Stomach (tissue), 4 donors: ENCODE measurements around the gene SERPINA10.

Experiments
- CTCF ChIP-seq, 7 experiments: fragments of 450-650 bp in 4 of 7; fragments of 200-600 bp in 3 of 7; sonication (generic) in 3 of 7; IDR thresholded peaks; one replicate each; pipeline ENCODE4 v1.5.1; 2016 to 2019; ENCODE audit warnings: antibody characterized with exemption in 7 of 7, control low read depth in 2 of 7, mild to moderate bottlenecking in 1 of 7
- EP300 ChIP-seq: sonication (generic); formaldehyde crosslinking; IDR thresholded peaks from one replicate; pipeline ENCODE4 v1.6.1; 2017; ENCODE audit warnings: antibody characterized with exemption
- POLR2A ChIP-seq, 4 donors: fragments of 450-650 bp; IDR thresholded peaks; one replicate each; pipeline ENCODE4 v1.6.1; 2016; ENCODE audit warnings: antibody characterized with exemption in 4 of 4, control low read depth in 2 of 4, mild to moderate bottlenecking in 1 of 4, moderate library complexity in 1 of 4
- POLR2AphosphoS5 ChIP-seq, 3 donors: sonication (generic); formaldehyde crosslinking; IDR thresholded peaks; one replicate each; pipeline ENCODE4 v1.6.1; 2016; ENCODE audit warnings: antibody characterized with exemption in 3 of 3

- TF ChIP-seq CTCF (IDR thresholded peaks at IDR 0.05) (no peak), POLR2AphosphoS5 (IDR thresholded peaks at IDR 0.05) (no peak), POLR2A (IDR thresholded peaks at IDR 0.05) (no peak), EP300 (no peak)
These were observed 7.9 kb downstream of the SERPINA10 start for GRCh38 chr14:94285158-94285557.
